Measurements from ENCODE around the gene TXNRD1. TPM values are rescaled to one million over a fixed set of nuclear protein-coding genes. Genes with fewer than 3 reads are reported as not detected.

Gene TXNRD1
- total RNA-seq, 1 experiment from 2014 or later = 327 TPM

DNA sequence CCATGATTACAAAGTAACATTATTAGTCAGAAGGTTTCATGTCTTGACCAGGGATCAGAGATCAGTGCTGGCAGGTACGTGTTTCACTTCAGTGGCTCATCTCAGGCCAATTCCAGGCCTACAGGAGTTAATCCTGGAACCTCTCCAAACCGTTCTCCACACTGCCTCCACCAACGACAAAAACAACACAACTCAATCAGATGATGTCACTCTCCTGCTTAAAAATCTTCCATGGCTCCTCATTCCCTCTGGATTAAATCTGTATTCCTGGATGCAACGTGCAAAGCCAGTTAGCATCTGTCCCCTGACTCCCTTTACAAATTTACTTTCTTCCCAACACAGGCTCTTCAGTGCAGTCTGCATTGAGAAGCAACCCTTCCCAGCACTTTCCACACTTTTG, 34.3 kb upstream of the TXNRD1 start:
- Histone ChIP-seq H3K9me2 (ENCODE audit: insufficient read depth) (no peaks in the 10 kb centered on the region), H4K20me1 (ENCODE audit: insufficient read depth) (no peaks in the 10 kb centered on the region), H3K4me1 (ENCODE audit: control insufficient read depth in 1 of 2, insufficient read depth in 2 of 2, low read length in 2 of 2) (peaks cover 16 to 21% of the 10 kb centered on the region in 2 experiments; a peak in 3 of 4 replicates), H2AFZ (ENCODE audit: low read depth, low read length, poor library complexity, severe bottlenecking) (no peak overlapping the region), H3K27me3 (ENCODE audit: insufficient read depth, low read length) (no peaks in the 10 kb centered on the region), H3K9ac (ENCODE audit: low read length) (no peak overlapping the region), H3K79me2 (ENCODE audit: insufficient read depth, low read length) (no peaks in the 10 kb centered on the region), H3K36me3 (ENCODE audit: control insufficient read depth in 1 of 2, insufficient read depth in 2 of 2, low read length in 2 of 2) (no peaks in the 10 kb centered on the region), H3K9me3 (ENCODE audit: control insufficient read depth in 1 of 2, insufficient read depth in 1 of 2, low read depth in 1 of 2, low read length in 2 of 2) (peaks cover 0 to 4% of the 10 kb centered on the region in 2 experiments; a peak in 1 of 4 replicates), H3K27ac (ENCODE audit: low read depth, low read length) (no peak overlapping the region), H3K4me2 (ENCODE audit: low read length) (no peak overlapping the region), H3K4me3 (replicated peaks in 1 of 2; ENCODE audit: low read depth in 1 of 2, low read length in 2 of 2) (no peak overlapping the region)
- TF ChIP-seq EZH2 (IDR thresholded peaks at IDR 0.05) (no peak), YY1 (IDR thresholded peaks at IDR 0.05; ENCODE audit: extremely low read depth, insufficient replicate concordance, low read depth, low read length) (no peak), TCF7L2 (IDR thresholded peaks at IDR 0.05; ENCODE audit: borderline replicate concordance, extremely low read depth, insufficient read depth, insufficient read length) (no peak), SRF (IDR thresholded peaks at IDR 0.05; ENCODE audit: low read depth) (no peak)
- TF ChIP-seq, protein P1, sequence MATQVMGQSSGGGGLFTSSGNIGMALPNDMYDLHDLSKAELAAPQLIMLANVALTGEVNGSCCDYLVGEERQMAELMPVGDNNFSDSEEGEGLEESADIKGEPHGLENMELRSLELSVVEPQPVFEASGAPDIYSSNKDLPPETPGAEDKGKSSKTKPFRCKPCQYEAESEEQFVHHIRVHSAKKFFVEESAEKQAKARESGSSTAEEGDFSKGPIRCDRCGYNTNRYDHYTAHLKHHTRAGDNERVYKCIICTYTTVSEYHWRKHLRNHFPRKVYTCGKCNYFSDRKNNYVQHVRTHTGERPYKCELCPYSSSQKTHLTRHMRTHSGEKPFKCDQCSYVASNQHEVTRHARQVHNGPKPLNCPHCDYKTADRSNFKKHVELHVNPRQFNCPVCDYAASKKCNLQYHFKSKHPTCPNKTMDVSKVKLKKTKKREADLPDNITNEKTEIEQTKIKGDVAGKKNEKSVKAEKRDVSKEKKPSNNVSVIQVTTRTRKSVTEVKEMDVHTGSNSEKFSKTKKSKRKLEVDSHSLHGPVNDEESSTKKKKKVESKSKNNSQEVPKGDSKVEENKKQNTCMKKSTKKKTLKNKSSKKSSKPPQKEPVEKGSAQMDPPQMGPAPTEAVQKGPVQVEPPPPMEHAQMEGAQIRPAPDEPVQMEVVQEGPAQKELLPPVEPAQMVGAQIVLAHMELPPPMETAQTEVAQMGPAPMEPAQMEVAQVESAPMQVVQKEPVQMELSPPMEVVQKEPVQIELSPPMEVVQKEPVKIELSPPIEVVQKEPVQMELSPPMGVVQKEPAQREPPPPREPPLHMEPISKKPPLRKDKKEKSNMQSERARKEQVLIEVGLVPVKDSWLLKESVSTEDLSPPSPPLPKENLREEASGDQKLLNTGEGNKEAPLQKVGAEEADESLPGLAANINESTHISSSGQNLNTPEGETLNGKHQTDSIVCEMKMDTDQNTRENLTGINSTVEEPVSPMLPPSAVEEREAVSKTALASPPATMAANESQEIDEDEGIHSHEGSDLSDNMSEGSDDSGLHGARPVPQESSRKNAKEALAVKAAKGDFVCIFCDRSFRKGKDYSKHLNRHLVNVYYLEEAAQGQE (IDR thresholded peaks at IDR 0.05; ENCODE audit: low read depth) = no peak
- intact Hi-C loops (cut with micrococcal nuclease) = no loop called here
- CTCF ChIA-PET = no interaction called here
- ATAC-seq (no peak), DNase-seq (ENCODE audit: low read depth, low spot score) (no peak)
- no TSS peak for BruUV-seq (replicated peaks)
- RAD21 ChIA-PET (ENCODE audit: low non-redundant PET in 1 of 2, low total read pairs in 2 of 2, uncharacterized antibody in 2 of 2, unreplicated experiment in 2 of 2) = no interaction called here
- POLR2A ChIA-PET = no interaction called here

DNA sequence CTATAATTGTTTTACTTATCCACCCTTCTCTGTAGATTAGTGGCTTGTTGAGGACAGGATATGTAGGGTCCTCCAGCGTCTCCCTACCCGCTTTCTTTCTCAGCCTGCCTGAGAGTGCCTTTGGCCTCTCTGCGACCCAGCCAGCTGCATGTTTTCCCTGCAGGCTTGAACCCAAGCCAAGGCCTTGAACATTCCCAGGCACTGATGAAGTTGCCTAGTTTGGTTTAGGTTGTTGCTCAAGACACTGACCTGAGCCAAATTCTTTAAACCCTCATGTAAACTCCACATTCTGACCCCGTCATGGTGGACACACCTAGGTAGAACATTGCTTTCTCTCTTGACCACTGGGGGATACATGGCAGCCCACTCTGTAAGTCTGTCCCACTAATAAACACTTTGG, 33.4 kb upstream of the TXNRD1 start:
- DNase-seq (ENCODE audit: low read depth, low spot score) = no peak
- H3K4me2 ChIP-seq (ENCODE audit: low read length) = no peak overlapping the region
- no peak overlapping the region for H3K4me3 ChIP-seq (replicated peaks in 1 of 2; ENCODE audit: low read depth in 1 of 2, low read length in 2 of 2)
- TF ChIP-seq SRF (IDR thresholded peaks at IDR 0.05; ENCODE audit: low read depth) (no peak), JUND (IDR thresholded peaks at IDR 0.05) (no peak), ZNF274 (IDR thresholded peaks at IDR 0.05; ENCODE audit: low read depth, low read length) (no peak), FOSL1 (IDR thresholded peaks at IDR 0.05; ENCODE audit: low read depth) (no peak), SP1 (IDR thresholded peaks at IDR 0.05; ENCODE audit: low read depth) (no peak)
- TF ChIP-seq, protein P1 (IDR thresholded peaks at IDR 0.05; ENCODE audit: low read depth) = no peak
- TF ChIP-seq, protein P2, sequence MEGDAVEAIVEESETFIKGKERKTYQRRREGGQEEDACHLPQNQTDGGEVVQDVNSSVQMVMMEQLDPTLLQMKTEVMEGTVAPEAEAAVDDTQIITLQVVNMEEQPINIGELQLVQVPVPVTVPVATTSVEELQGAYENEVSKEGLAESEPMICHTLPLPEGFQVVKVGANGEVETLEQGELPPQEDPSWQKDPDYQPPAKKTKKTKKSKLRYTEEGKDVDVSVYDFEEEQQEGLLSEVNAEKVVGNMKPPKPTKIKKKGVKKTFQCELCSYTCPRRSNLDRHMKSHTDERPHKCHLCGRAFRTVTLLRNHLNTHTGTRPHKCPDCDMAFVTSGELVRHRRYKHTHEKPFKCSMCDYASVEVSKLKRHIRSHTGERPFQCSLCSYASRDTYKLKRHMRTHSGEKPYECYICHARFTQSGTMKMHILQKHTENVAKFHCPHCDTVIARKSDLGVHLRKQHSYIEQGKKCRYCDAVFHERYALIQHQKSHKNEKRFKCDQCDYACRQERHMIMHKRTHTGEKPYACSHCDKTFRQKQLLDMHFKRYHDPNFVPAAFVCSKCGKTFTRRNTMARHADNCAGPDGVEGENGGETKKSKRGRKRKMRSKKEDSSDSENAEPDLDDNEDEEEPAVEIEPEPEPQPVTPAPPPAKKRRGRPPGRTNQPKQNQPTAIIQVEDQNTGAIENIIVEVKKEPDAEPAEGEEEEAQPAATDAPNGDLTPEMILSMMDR (IDR thresholded peaks at IDR 0.05 in 2 of 3, conservative IDR thresholded peaks at IDR 0.05 in 1 of 3; ENCODE audit: borderline replicate concordance in 1 of 3, insufficient read depth in 1 of 3, low read depth in 2 of 3, low read length in 2 of 3) = no peak

More for the DNA sequence above, 33.4 kb upstream of the TXNRD1 start:
- no peaks in the 10 kb centered on the region for H3K27me3 ChIP-seq (ENCODE audit: insufficient read depth, low read length)
- H3K9me2 ChIP-seq (ENCODE audit: insufficient read depth) = no peaks in the 10 kb centered on the region
- POLR2A ChIA-PET = no interaction called here
- no peak overlapping the region for H3K27ac ChIP-seq (ENCODE audit: low read depth, low read length)
- no TSS peak for BruUV-seq (replicated peaks)
- intact Hi-C loops (cut with micrococcal nuclease) = no loop called here
- H4K20me1 ChIP-seq (ENCODE audit: insufficient read depth) = no peaks in the 10 kb centered on the region
- RAD21 ChIA-PET (ENCODE audit: low non-redundant PET in 1 of 2, low total read pairs in 2 of 2, uncharacterized antibody in 2 of 2, unreplicated experiment in 2 of 2) = no interaction called here
- H3K4me1 ChIP-seq (ENCODE audit: control insufficient read depth in 1 of 2, insufficient read depth in 2 of 2, low read length in 2 of 2) = peaks cover 12 to 16% of the 10 kb centered on the region in 2 experiments; a peak in 3 of 4 replicates
- H2AFZ ChIP-seq (ENCODE audit: low read depth, low read length, poor library complexity, severe bottlenecking) = no peak overlapping the region
- no peak for ATAC-seq
- H3K9ac ChIP-seq (ENCODE audit: low read length) = no peak overlapping the region
- H3K36me3 ChIP-seq (ENCODE audit: control insufficient read depth in 1 of 2, insufficient read depth in 2 of 2, low read length in 2 of 2) = no peaks in the 10 kb centered on the region
- H3K9me3 ChIP-seq (ENCODE audit: control insufficient read depth in 1 of 2, insufficient read depth in 1 of 2, low read depth in 1 of 2, low read length in 2 of 2) = peaks cover 0 to 4% of the 10 kb centered on the region in 2 experiments; a peak in 1 of 4 replicates
- H3K79me2 ChIP-seq (ENCODE audit: insufficient read depth, low read length) = no peaks in the 10 kb centered on the region
- CTCF ChIA-PET = no interaction called here
